ENCODE measurements around the gene MYL12A.
"Not testable (repeated sequence)": the region's sequence is repeated elsewhere in the genome, so short reads cannot be mapped to it uniquely, and the experiment has no call there.

MYL12A gene

DNA sequence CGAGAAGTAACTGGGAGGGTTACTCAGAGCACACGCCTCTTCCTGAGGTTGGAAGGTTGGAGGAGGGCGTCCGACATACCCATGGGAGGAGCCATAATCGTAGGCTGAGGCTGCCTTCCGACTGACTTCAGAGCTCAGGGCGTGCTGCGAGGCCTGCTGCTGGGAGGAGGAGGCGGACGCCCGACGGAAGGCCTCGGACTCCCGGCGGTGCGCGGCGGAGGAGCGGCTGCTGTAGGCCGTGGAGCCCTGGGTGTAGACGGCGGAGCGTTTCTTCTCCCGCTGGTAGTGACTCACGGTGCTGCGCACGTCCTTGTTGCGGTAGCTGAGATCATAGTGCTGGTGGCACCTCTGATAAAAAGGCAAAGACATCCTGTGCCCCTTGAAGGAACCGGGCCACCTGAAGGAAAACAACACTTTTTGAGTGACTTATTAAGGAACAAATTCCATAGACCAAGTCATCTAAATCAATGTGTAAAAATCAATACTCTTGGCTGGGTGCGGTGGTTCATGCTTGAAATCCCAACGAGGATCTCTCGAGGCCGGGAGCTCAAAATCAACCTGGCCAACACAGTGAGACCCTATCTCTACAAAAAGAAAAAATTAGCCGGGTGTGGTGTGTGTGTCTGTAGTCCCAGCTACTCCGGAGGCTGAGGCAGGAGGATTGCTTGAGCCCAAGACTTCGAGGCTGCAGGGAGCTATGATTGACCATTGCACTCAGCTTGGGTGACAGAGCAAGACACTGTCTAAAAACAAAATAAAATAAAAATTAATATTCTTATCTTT is 32.6 kb upstream of the MYL12A start:
- Histone ChIP-seq H3K27me3 (ENCODE audit: control insufficient read depth in 1 of 2, insufficient read depth in 2 of 2, low read length in 2 of 2) (no peaks in the 10 kb centered on the region), H3K9ac (ENCODE audit: low read length in 2 of 2) (no peak overlapping the region), H3K4me1 (ENCODE audit: control insufficient read depth, insufficient read depth, low read length) (peaks cover 17% of the 10 kb centered on the region), H3K9me3 (ENCODE audit: control insufficient read depth in 2 of 2, low read length in 2 of 2) (no peaks in the 10 kb centered on the region), H3K36me3 (ENCODE audit: control insufficient read depth in 2 of 2, insufficient read depth in 2 of 2, low read length in 2 of 2) (peaks cover 0 to 9% of the 10 kb centered on the region in 2 donors), H3K27ac (ENCODE audit: low read length) (no peak overlapping the region), H3K4me3 (ENCODE audit: low read length in 2 of 2) (no peak overlapping the region)

GRCh38 chr18:3216987-3217386 is 30.6 kb upstream of the MYL12A start:
- Histone ChIP-seq H3K4me3 (ENCODE audit: low read length in 2 of 2) (no peak overlapping the region), H3K9me3 (ENCODE audit: control insufficient read depth in 2 of 2, low read length in 2 of 2) (no peaks in the 10 kb centered on the region), H3K36me3 (ENCODE audit: control insufficient read depth in 2 of 2, insufficient read depth in 2 of 2, low read length in 2 of 2) (peaks cover 0 to 9% of the 10 kb centered on the region in 2 donors), H3K27me3 (ENCODE audit: control insufficient read depth in 1 of 2, insufficient read depth in 2 of 2, low read length in 2 of 2) (no peaks in the 10 kb centered on the region), H3K27ac (ENCODE audit: low read length) (peak overlapping the region; percentile 26), H3K4me1 (ENCODE audit: control insufficient read depth, insufficient read depth, low read length) (peaks cover 7% of the 10 kb centered on the region), H3K9ac (ENCODE audit: low read length in 2 of 2) (no peak overlapping the region)

DNA sequence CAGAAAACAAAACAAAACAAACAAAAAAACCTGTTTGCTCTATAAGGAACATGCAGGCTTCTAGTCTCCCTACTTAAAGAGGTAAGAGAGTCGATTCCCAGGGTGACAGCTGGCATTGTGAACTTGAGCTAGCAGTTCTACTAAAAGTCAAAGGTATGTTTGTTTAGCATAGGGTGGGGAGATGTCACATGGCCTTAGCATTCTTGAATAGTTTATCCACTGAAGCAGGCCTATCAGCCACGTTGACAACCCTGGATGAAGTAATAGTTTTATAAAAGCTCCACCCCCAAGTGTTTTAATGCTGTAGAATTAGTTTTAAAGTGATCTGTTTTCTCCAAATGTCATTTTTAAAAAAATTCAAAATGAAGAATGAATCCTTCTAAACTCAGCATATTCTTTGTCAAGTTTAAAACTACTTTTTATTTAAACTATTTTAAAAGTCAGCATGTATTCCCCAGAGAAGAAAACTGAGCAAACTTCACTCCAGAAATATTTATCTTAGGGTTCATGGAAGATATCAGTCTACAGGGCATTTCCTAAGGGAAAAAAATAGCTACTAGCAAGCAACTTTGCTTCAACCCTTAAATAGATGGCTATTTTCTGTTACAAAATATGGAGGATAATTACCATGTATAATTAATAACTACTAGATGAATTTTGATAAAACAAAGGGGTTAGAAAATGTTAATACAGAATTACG is 29.5 kb upstream of the MYL12A start:
- peaks cover 4% of the 10 kb centered on the region for H3K4me1 ChIP-seq (ENCODE audit: control insufficient read depth, insufficient read depth, low read length)
- H3K9ac ChIP-seq (ENCODE audit: low read length in 2 of 2), result no peak overlapping the region
- H3K36me3 ChIP-seq (ENCODE audit: control insufficient read depth in 2 of 2, insufficient read depth in 2 of 2, low read length in 2 of 2), result peaks cover 0 to 9% of the 10 kb centered on the region in 2 donors
- no peak overlapping the region for H3K27ac ChIP-seq (ENCODE audit: low read length)
- no peaks in the 10 kb centered on the region for H3K27me3 ChIP-seq (ENCODE audit: control insufficient read depth in 1 of 2, insufficient read depth in 2 of 2, low read length in 2 of 2)
- H3K4me3 ChIP-seq (ENCODE audit: low read length in 2 of 2), result peak overlapping the region in 1 of 2 donors; percentile 77
- H3K9me3 ChIP-seq (ENCODE audit: control insufficient read depth in 2 of 2, low read length in 2 of 2), result no peaks in the 10 kb centered on the region

DNA sequence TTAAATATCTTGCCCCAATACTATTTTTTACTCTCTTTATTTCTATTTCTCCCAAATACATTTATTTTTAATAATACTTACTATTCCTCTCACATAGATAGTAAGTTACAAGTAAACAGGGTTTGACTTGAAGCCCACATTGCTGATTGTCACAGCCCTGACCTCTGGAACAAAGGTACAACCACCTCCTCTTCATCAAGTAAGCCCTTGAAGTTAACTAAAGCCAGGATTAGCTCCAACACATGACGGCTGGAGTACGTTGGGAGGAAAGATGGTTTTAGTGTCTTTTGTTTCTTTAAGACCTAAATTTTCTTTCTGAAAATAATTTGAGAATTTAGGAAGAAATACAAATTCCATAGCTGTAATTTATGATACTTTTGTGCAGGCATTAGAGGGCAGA is 28.8 kb upstream of the MYL12A start:
- Histone ChIP-seq H3K27me3 (ENCODE audit: control insufficient read depth in 1 of 2, insufficient read depth in 2 of 2, low read length in 2 of 2) (no peaks in the 10 kb centered on the region), H3K4me1 (ENCODE audit: control insufficient read depth, insufficient read depth, low read length) (peaks cover 4% of the 10 kb centered on the region), H3K9ac (ENCODE audit: low read length in 2 of 2) (peak overlapping the region; percentile 50 to 84), H3K27ac (ENCODE audit: low read length) (peak overlapping the region; percentile 79), H3K36me3 (ENCODE audit: control insufficient read depth in 2 of 2, insufficient read depth in 2 of 2, low read length in 2 of 2) (peaks cover 0 to 9% of the 10 kb centered on the region in 2 donors), H3K9me3 (ENCODE audit: control insufficient read depth in 2 of 2, low read length in 2 of 2) (no peaks in the 10 kb centered on the region), H3K4me3 (ENCODE audit: low read length in 2 of 2) (peak overlapping the region; percentile 59 to 77)

DNA sequence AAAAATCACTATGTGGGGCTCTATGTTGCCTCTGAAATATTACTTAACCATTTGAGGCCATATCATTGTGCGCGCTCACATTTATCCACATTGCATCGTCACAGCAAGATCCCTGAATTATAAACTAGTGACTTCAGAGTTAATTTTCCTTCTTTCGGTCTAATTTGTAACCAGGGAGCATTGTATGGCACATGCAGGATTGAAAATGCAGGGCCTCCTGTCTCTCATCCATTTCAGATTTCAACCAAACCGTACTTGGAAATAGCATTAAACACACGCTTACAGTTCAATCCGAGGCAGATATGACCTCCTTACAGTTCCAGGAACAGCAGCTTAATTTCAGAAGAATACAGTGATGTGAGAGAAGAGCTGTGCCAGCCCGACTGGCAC is 28.4 kb upstream of the MYL12A start:
- Histone ChIP-seq H3K4me1 (ENCODE audit: control insufficient read depth, insufficient read depth, low read length) (peaks cover 4% of the 10 kb centered on the region), H3K9me3 (ENCODE audit: control insufficient read depth in 2 of 2, low read length in 2 of 2) (no peaks in the 10 kb centered on the region), H3K9ac (ENCODE audit: low read length in 2 of 2) (peak overlapping the region; percentile 50 to 84), H3K27ac (ENCODE audit: low read length) (peak overlapping the region; percentile 79), H3K36me3 (ENCODE audit: control insufficient read depth in 2 of 2, insufficient read depth in 2 of 2, low read length in 2 of 2) (peaks cover 0 to 9% of the 10 kb centered on the region in 2 donors), H3K4me3 (ENCODE audit: low read length in 2 of 2) (peak overlapping the region; percentile 59 to 77), H3K27me3 (ENCODE audit: control insufficient read depth in 1 of 2, insufficient read depth in 2 of 2, low read length in 2 of 2) (no peaks in the 10 kb centered on the region)

- Histone ChIP-seq H3K27me3 (ENCODE audit: control insufficient read depth in 1 of 2, insufficient read depth in 2 of 2, low read length in 2 of 2) (no peaks in the 10 kb centered on the region), H3K27ac (ENCODE audit: low read length) (peak within 1 kb of the TSS; percentile 79), H3K9me3 (ENCODE audit: control insufficient read depth in 2 of 2, low read length in 2 of 2) (no peaks in the 10 kb centered on the region), H3K9ac (ENCODE audit: low read length in 2 of 2) (peak within 1 kb of the TSS; percentile 50 to 84), H3K4me1 (ENCODE audit: control insufficient read depth, insufficient read depth, low read length) (peaks cover 4% of the 10 kb centered on the region), H3K4me3 (ENCODE audit: low read length in 2 of 2) (peak within 1 kb of the TSS; percentile 59 to 77), H3K36me3 (ENCODE audit: control insufficient read depth in 2 of 2, insufficient read depth in 2 of 2, low read length in 2 of 2) (peaks cover 0 to 5% of the 10 kb centered on the region in 2 donors)
These were observed 27.8 kb upstream of the MYL12A start, which contains the start of gene MYOM1 for GRCh38 chr18:3219631-3220335. MYOM1 (minus strand) TSS chr18:3219968; CDS start chr18:3215223, 4,745 bp downstream.

DNA sequence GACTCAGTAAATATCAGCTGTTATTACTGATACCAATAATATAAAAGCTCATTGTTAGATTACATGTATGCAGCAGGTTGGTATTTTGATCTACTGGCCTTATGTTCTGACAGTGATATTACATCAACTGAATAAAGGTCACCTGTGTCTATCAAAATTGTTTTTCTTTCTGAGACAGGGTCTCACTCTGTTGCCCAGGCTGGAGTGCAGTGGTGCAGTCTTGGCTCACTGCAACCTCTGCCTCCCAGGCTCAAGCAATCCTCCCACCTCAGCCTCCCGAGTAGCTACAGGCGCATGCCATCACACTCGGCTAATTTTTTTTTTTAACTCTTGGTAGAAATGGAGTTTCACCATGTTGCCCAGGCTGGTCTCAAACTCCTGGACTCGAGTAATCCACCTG is 26.7 kb upstream of the MYL12A start:
- not testable (repeated sequence) for H3K4me3 ChIP-seq (ENCODE audit: low read length in 2 of 2); H3K9ac ChIP-seq (ENCODE audit: low read length in 2 of 2); H3K27me3 ChIP-seq (ENCODE audit: control insufficient read depth in 1 of 2, insufficient read depth in 2 of 2, low read length in 2 of 2); H3K9me3 ChIP-seq (ENCODE audit: control insufficient read depth in 2 of 2, low read length in 2 of 2); H3K27ac ChIP-seq (ENCODE audit: low read length); H3K4me1 ChIP-seq (ENCODE audit: control insufficient read depth, insufficient read depth, low read length); H3K36me3 ChIP-seq (ENCODE audit: control insufficient read depth in 2 of 2, insufficient read depth in 2 of 2, low read length in 2 of 2)

GRCh38 chr18:3221496-3221895 is 26.1 kb upstream of the MYL12A start:
- H3K9ac ChIP-seq (ENCODE audit: low read length in 2 of 2), result no peak overlapping the region
- H3K36me3 ChIP-seq (ENCODE audit: control insufficient read depth in 2 of 2, insufficient read depth in 2 of 2, low read length in 2 of 2), result peaks cover 0 to 2% of the 10 kb centered on the region in 2 donors
- no peaks in the 10 kb centered on the region for H3K27me3 ChIP-seq (ENCODE audit: control insufficient read depth in 1 of 2, insufficient read depth in 2 of 2, low read length in 2 of 2)
- no peak overlapping the region for H3K27ac ChIP-seq (ENCODE audit: low read length)
- no peak overlapping the region for H3K4me3 ChIP-seq (ENCODE audit: low read length in 2 of 2)
- no peaks in the 10 kb centered on the region for H3K9me3 ChIP-seq (ENCODE audit: control insufficient read depth in 2 of 2, low read length in 2 of 2)
- peaks cover 4% of the 10 kb centered on the region for H3K4me1 ChIP-seq (ENCODE audit: control insufficient read depth, insufficient read depth, low read length)

DNA sequence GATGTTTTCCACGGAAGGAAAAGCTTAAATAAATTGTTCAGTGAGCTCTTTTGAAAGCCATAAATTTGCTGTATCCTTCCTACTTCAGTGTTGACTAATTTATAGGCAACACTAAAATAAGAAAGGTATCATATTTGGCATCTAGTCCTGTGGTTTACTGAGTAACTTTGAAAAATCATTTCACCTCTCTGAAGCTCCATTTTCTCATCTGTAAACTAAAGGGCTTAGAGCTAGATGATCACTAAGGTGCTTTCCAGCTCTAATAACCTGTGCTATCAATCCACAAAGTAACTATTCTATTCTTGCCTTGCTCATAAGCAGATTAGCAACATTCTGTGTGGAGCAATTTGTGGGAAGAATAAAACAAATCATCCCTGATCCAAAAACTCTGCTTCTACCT is 24.2 kb upstream of the MYL12A start:
- no peak overlapping the region for H3K9ac ChIP-seq (ENCODE audit: low read length in 2 of 2)
- H3K36me3 ChIP-seq (ENCODE audit: control insufficient read depth in 2 of 2, insufficient read depth in 2 of 2, low read length in 2 of 2), result no peaks in the 10 kb centered on the region
- H3K27me3 ChIP-seq (ENCODE audit: control insufficient read depth in 1 of 2, insufficient read depth in 2 of 2, low read length in 2 of 2), result no peaks in the 10 kb centered on the region
- H3K9me3 ChIP-seq (ENCODE audit: control insufficient read depth in 2 of 2, low read length in 2 of 2), result no peaks in the 10 kb centered on the region
- no peak overlapping the region for H3K4me3 ChIP-seq (ENCODE audit: low read length in 2 of 2)
- no peak overlapping the region for H3K27ac ChIP-seq (ENCODE audit: low read length)
- H3K4me1 ChIP-seq (ENCODE audit: control insufficient read depth, insufficient read depth, low read length), result peaks cover 4% of the 10 kb centered on the region

GRCh38 chr18:3224223-3224622 is 23.4 kb upstream of the MYL12A start:
- Histone ChIP-seq H3K4me3 (ENCODE audit: low read length in 2 of 2) (no peak overlapping the region), H3K27ac (ENCODE audit: low read length) (no peak overlapping the region), H3K9ac (ENCODE audit: low read length in 2 of 2) (no peak overlapping the region), H3K36me3 (ENCODE audit: control insufficient read depth in 2 of 2, insufficient read depth in 2 of 2, low read length in 2 of 2) (no peaks in the 10 kb centered on the region), H3K27me3 (ENCODE audit: control insufficient read depth in 1 of 2, insufficient read depth in 2 of 2, low read length in 2 of 2) (no peaks in the 10 kb centered on the region), H3K4me1 (ENCODE audit: control insufficient read depth, insufficient read depth, low read length) (peaks cover 4% of the 10 kb centered on the region), H3K9me3 (ENCODE audit: control insufficient read depth in 2 of 2, low read length in 2 of 2) (no peaks in the 10 kb centered on the region)
